Smooth muscle cell (in vitro differentiated cells): ENCODE measurements around the gene C14orf180. TPM values are rescaled to one million over a fixed set of nuclear protein-coding genes. Genes with fewer than 3 reads are reported as not detected.

Experiments
- DNase-seq: peaks from one replicate; lab custom pipeline; 2025; ENCODE audit not compliant: unreplicated experiment; lab: John Stamatoyannopoulos, UW
- H2AFZ ChIP-seq: fragments of 200-600 bp; sonication (generic); 2 replicates; pipeline ENCODE4 v1.6.0; 2016; ENCODE audit warnings: antibody characterized with exemption, low read depth, mild to moderate bottlenecking
- H3F3A ChIP-seq: fragments of 200-600 bp; sonication (generic); 2 replicates; pipeline ENCODE4 v1.6.0; 2017; ENCODE audit warnings: antibody characterized with exemption, low read depth
- H3K27ac ChIP-seq: fragments of 200-600 bp; sonication (generic); 2 replicates; pipeline ENCODE4 v1.5.1; 2016; ENCODE audit warnings: low read depth, mild to moderate bottlenecking
- H3K27me3 ChIP-seq: fragments of 200-600 bp; sonication (generic); 2 replicates; pipeline ENCODE4 v1.6.1; 2016; ENCODE audit warnings: low read depth, mild to moderate bottlenecking
- H3K36me3 ChIP-seq: fragments of 200-600 bp; sonication (generic); 2 replicates; pipeline ENCODE4 v1.5.1; 2016; ENCODE audit warnings: low read depth
- H3K4me1 ChIP-seq: fragments of 200-600 bp; sonication (generic); 2 replicates; pipeline ENCODE4 v1.5.1; 2016; ENCODE audit warnings: low read depth
- H3K4me2 ChIP-seq: fragments of 200-600 bp; sonication (generic); 2 replicates; pipeline ENCODE4 v1.6.0; 2016; ENCODE audit warnings: mild to moderate bottlenecking
- H3K4me3 ChIP-seq: fragments of 200-600 bp; sonication (generic); 2 replicates; pipeline ENCODE4 v1.5.1; 2016; ENCODE audit warnings: mild to moderate bottlenecking
- H3K79me2 ChIP-seq: fragments of 200-600 bp; sonication (generic); 2 replicates; pipeline ENCODE4 v1.6.0; 2016; ENCODE audit warnings: low read depth, mild to moderate bottlenecking
- H3K9ac ChIP-seq: fragments of 200-600 bp; sonication (generic); 2 replicates; pipeline ENCODE4 v1.6.0; 2016; ENCODE audit warnings: low read depth
- H3K9me3 ChIP-seq: fragments of 200-600 bp; sonication (generic); replicated peaks from 2 replicates; pipeline ENCODE4 v1.5.1; 2016; ENCODE audit warnings: low read depth
- H4K20me1 ChIP-seq: fragments of 200-600 bp; sonication (generic); 2 replicates; pipeline ENCODE4 v1.6.0; 2016; ENCODE audit warnings: low read depth
- CTCF ChIP-seq: fragments of 200-600 bp; sonication (generic); IDR thresholded peaks from 2 replicates; pipeline ENCODE4 v1.5.1; 2017; ENCODE audit warnings: borderline replicate concordance, mild to moderate bottlenecking, antibody characterized with exemption; ENCODE audit not compliant: insufficient read depth, poor library complexity, severe bottlenecking
- WGBS: methylation state at CpG from one replicate; pipeline ENCODE4 v1.1.7; 2016; ENCODE audit warnings: low lambda C conversion rate; 5-methylcytosine and 5-hydroxymethylcytosine counted together
- polyA plus RNA-seq: library from polyadenylated mRNA; unstranded; fragments of >200 nt; fragmentation: Nextera tagmentation; extraction: Ambion mirVana; gene quantifications from 2 replicates; pipeline ENCODE4 v1.2.1, GENCODE V29; 2016
- total RNA-seq: library from RNA; depleted of rRNA; stranded (reverse); fragments of >200 nt; gene quantifications from 2 replicates; pipeline ENCODE4 v1.2.3, GENCODE V29; 2014

C14orf180 gene
- total RNA-seq (0.54 and 0.63 TPM in 2 replicates), polyA plus RNA-seq (0.35 and 1.2 TPM in 2 replicates)

- Histone ChIP-seq H3K9ac (no peak within 1 kb of the TSS), H3K27ac (no peak within 1 kb of the TSS), H3K36me3 (no peaks in the 10 kb centered on the region), H3K79me2 (no peaks in the 10 kb centered on the region), H3K4me2 (no peak within 1 kb of the TSS), H2AFZ (no peak within 1 kb of the TSS), H3K9me3 (no peaks in the 10 kb centered on the region), H3K4me3 (no peak within 1 kb of the TSS), H3K27me3 (no peaks in the 10 kb centered on the region), H3F3A (no peaks in the 10 kb centered on the region), H4K20me1 (no peaks in the 10 kb centered on the region), H3K4me1 (peaks cover 13% of the 10 kb centered on the region)
- no peak for DNase-seq
- 91% methylated on average over 17 of the region's 17 CpGs for whole genome bisulfite sequencing
- TF ChIP-seq CTCF, result no peak
Observed at GRCh38 chr14:104579507-104579906, at the start of gene C14orf180. TSS of gene C14orf180 (plus strand) at chr14:104579764. CDS start at chr14:104586431, 6,667 bp downstream.

- 89% methylated on average over 10 of the region's 10 CpGs for WGBS
Observed at GRCh38 chr14:104530646-104531045, 48.9 kb upstream of the C14orf180 start.

GRCh38 chr14:104531421-104532190, 48.0 kb upstream of the C14orf180 start:
- no peak overlapping the region for H3K4me3 ChIP-seq
- no peaks in the 10 kb centered on the region for H3F3A ChIP-seq
- no peaks in the 10 kb centered on the region for H3K79me2 ChIP-seq
- WGBS, result 89% methylated on average over 19 of the region's 19 CpGs
- no peak for DNase-seq
- no peaks in the 10 kb centered on the region for H3K36me3 ChIP-seq
- no peaks in the 10 kb centered on the region for H3K4me1 ChIP-seq
- no peak overlapping the region for H3K9ac ChIP-seq
- H4K20me1 ChIP-seq, result no peaks in the 10 kb centered on the region
- H3K9me3 ChIP-seq, result no peaks in the 10 kb centered on the region
- no peak overlapping the region for H2AFZ ChIP-seq
- TF ChIP-seq CTCF, result no peak
- H3K27ac ChIP-seq, result no peak overlapping the region
- H3K27me3 ChIP-seq, result peaks cover 6% of the 10 kb centered on the region
- no peak overlapping the region for H3K4me2 ChIP-seq

More at GRCh38 chr14:104530646-104531045, 48.9 kb upstream of the C14orf180 start:
- Histone ChIP-seq H3K9me3 (no peaks in the 10 kb centered on the region), H3K36me3 (no peaks in the 10 kb centered on the region), H3K9ac (no peak overlapping the region), H3F3A (no peaks in the 10 kb centered on the region), H3K4me2 (no peak overlapping the region), H3K27ac (no peak overlapping the region), H2AFZ (no peak overlapping the region), H3K27me3 (peaks cover 6% of the 10 kb centered on the region), H4K20me1 (no peaks in the 10 kb centered on the region), H3K4me1 (no peaks in the 10 kb centered on the region), H3K79me2 (no peaks in the 10 kb centered on the region), H3K4me3 (no peak overlapping the region)
- TF ChIP-seq CTCF, result no peak
- no peak for DNase-seq

- Histone ChIP-seq H3K4me1 (no peaks in the 10 kb centered on the region), H2AFZ (no peak overlapping the region), H4K20me1 (no peaks in the 10 kb centered on the region), H3K79me2 (no peaks in the 10 kb centered on the region), H3F3A (no peaks in the 10 kb centered on the region), H3K27ac (no peak overlapping the region), H3K27me3 (peaks cover 6% of the 10 kb centered on the region), H3K36me3 (no peaks in the 10 kb centered on the region), H3K4me2 (no peak overlapping the region), H3K9me3 (no peaks in the 10 kb centered on the region), H3K9ac (no peak overlapping the region), H3K4me3 (no peak overlapping the region)
- WGBS, result 100% methylated on average over 3 of the region's 3 CpGs
- DNase-seq, result no peak
- TF ChIP-seq CTCF, result no peak
Observed at GRCh38 chr14:104532191-104532555, 47.4 kb upstream of the C14orf180 start.
